ENCODE data around the gene ABCF1.

- no peak for TF ChIP-seq CTCF (IDR thresholded peaks at IDR 0.05)
- TF ChIP-seq POLR2A (IDR thresholded peaks at IDR 0.05; ENCODE audit: low read depth): no peak
- TF ChIP-seq POLR2AphosphoS5 (IDR thresholded peaks at IDR 0.05): no peak
- TF ChIP-seq EP300 (IDR thresholded peaks at IDR 0.05): no peak
These were observed 30.2 kb downstream of the ABCF1 start for GRCh38 chr6:30601436-30601814.

Data from esophagus muscularis mucosa (tissue), 4 donors.